Measurements from ENCODE around the gene AGMO. TPM values are rescaled to one million over a fixed set of nuclear protein-coding genes. Genes with fewer than 3 reads are reported as not detected.

AGMO gene
- total RNA-seq, 4 donors from 2014 or later: 0.27 to 0.77 (median 0.64) TPM; not detected in 1

- 0 to 98% methylated on average over 1 to 3 of the region's 4 CpGs for WGBS, 2 donors (ENCODE audit: low coverage in 1 of 2)
- no peaks in the 10 kb centered on the region for H3K9me3 ChIP-seq
- no peaks in the 10 kb centered on the region for H3K4me1 ChIP-seq
- no peak overlapping the region for H3K27ac ChIP-seq
- no peaks in the 10 kb centered on the region for H3K36me3 ChIP-seq
- TF ChIP-seq EP300 (IDR thresholded peaks at IDR 0.05): no peak
- TF ChIP-seq POLR2A (IDR thresholded peaks at IDR 0.05): no peak
- no peak for TF ChIP-seq CTCF (IDR thresholded peaks at IDR 0.05)
- TF ChIP-seq POLR2AphosphoS5 (IDR thresholded peaks at IDR 0.05): no peak
- no peaks in the 10 kb centered on the region for H3K27me3 ChIP-seq
- no peak for ATAC-seq
- no peak overlapping the region for H3K4me3 ChIP-seq
Observed at GRCh38 chr7:15600298-15600697, 38.5 kb upstream of the AGMO start.

GRCh38 chr7:15594461-15594860, 32.6 kb upstream of the AGMO start:
- Histone ChIP-seq H3K27me3 (no peaks in the 10 kb centered on the region), H3K36me3 (no peaks in the 10 kb centered on the region), H3K9me3 (no peaks in the 10 kb centered on the region), H3K27ac (no peak overlapping the region), H3K4me1 (no peaks in the 10 kb centered on the region), H3K4me3 (no peak overlapping the region)
- TF ChIP-seq EP300 (IDR thresholded peaks at IDR 0.05): no peak
- TF ChIP-seq CTCF (IDR thresholded peaks at IDR 0.05): no peak
- no peak for TF ChIP-seq POLR2AphosphoS5 (IDR thresholded peaks at IDR 0.05)
- no peak for TF ChIP-seq POLR2A (IDR thresholded peaks at IDR 0.05)
- 80 to 84% methylated on average over 5 of the region's 5 CpGs for WGBS, 2 donors (ENCODE audit: low coverage in 1 of 2)
- no peak for ATAC-seq

- no peaks in the 10 kb centered on the region for H3K4me1 ChIP-seq
- TF ChIP-seq POLR2A (IDR thresholded peaks at IDR 0.05) (no peak), POLR2AphosphoS5 (IDR thresholded peaks at IDR 0.05) (no peak), CTCF (IDR thresholded peaks at IDR 0.05) (no peak), EP300 (IDR thresholded peaks at IDR 0.05) (no peak)
- no peaks in the 10 kb centered on the region for H3K27me3 ChIP-seq
- H3K36me3 ChIP-seq: no peaks in the 10 kb centered on the region
- H3K27ac ChIP-seq: no peak overlapping the region
- no peak for ATAC-seq
- 87 to 91% methylated on average over 3 of the region's 3 CpGs for WGBS, 2 donors (ENCODE audit: low coverage in 1 of 2)
- no peak overlapping the region for H3K4me3 ChIP-seq
- no peaks in the 10 kb centered on the region for H3K9me3 ChIP-seq
Observed at GRCh38 chr7:15593382-15593781, 31.6 kb upstream of the AGMO start.

- Histone ChIP-seq H3K27ac (no peak overlapping the region), H3K4me1 (peaks cover 0 to 9% (median 0%) of the 10 kb centered on the region in 3 donors), H3K27me3 (no peaks in the 10 kb centered on the region), H3K4me3 (no peak overlapping the region), H3K9me3 (peaks cover 0 to 4% (median 0%) of the 10 kb centered on the region in 3 donors), H3K36me3 (no peaks in the 10 kb centered on the region)
- TF ChIP-seq POLR2AphosphoS5 (IDR thresholded peaks at IDR 0.05) (no peak), CTCF (IDR thresholded peaks at IDR 0.05) (no peak), EP300 (IDR thresholded peaks at IDR 0.05) (no peak), POLR2A (IDR thresholded peaks at IDR 0.05) (no peak)
- WGBS, 2 donors (ENCODE audit: low coverage in 1 of 2): 32 to 43% methylated on average over 4 of the region's 4 CpGs
- ATAC-seq: no peak
Observed at GRCh38 chr7:15586266-15586665, 24.5 kb upstream of the AGMO start.

- Histone ChIP-seq H3K9me3 (peaks cover 0 to 4% (median 0%) of the 10 kb centered on the region in 3 donors), H3K36me3 (no peaks in the 10 kb centered on the region), H3K4me3 (no peak overlapping the region), H3K4me1 (peaks cover 0 to 15% (median 0%) of the 10 kb centered on the region in 3 donors), H3K27me3 (no peaks in the 10 kb centered on the region), H3K27ac (no peak overlapping the region)
- WGBS, 2 donors (ENCODE audit: low coverage in 1 of 2): 100% methylated on average over 3 of the region's 3 CpGs; no CpG with 5 or more reads in 1 of the 2 donors
- no peak for TF ChIP-seq POLR2AphosphoS5 (IDR thresholded peaks at IDR 0.05)
- ATAC-seq: no peak
Observed at GRCh38 chr7:15584575-15584974, 22.8 kb upstream of the AGMO start.

Measured in gastroesophageal sphincter (tissue), 4 donors.